ENCODE data around the gene MLLT1. TPM values are rescaled to one million over a fixed set of nuclear protein-coding genes. Genes with fewer than 3 reads are reported as not detected.

Gene MLLT1
- polyA plus RNA-seq, 1 experiment: 12.3 TPM

DNA sequence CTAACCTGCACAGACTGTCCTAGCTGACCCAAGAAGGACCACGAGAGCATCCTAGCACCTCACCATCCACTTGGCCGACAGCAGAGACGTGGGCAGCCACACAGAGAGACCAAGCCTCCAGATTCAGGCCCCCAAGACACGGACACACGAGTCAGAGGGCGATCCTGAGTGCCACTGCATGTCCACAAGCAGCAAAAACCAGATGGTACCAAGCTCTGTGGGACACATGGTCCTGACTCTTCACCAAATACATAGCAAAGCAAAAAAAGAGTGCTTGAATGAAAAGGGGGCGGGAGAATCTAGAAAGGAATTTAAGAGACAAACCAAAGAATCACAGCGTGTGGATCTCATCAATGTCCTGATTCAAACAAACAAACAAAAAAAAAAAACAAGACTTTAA, 45.2 kb downstream of the MLLT1 start:
- TF ChIP-seq CTCF (IDR thresholded peaks at IDR 0.05; ENCODE audit: low read depth, low read length): no peak
- CTCF ChIA-PET: interaction anchor here (0.8 to 2.8 kb wide), 2 partner anchors 16 to 17 kb away, joined by 6 to 26 read pairs; no protein-coding TSS in a partner anchor
- POLR2A ChIA-PET: no interaction called here
- H3K9me3 ChIP-seq (ENCODE audit: control insufficient read depth, insufficient read depth, low read length): no peaks in the 10 kb centered on the region; the same call in 1 of the 2 replicates
- H3K4me3 ChIP-seq (ENCODE audit: low read depth, low read length): no peak overlapping the region
- H3K27ac ChIP-seq (ENCODE audit: low read depth, low read length): peak overlapping the region; percentile 39
- H3K27me3 ChIP-seq (ENCODE audit: control insufficient read depth, insufficient read depth, low read length): no peaks in the 10 kb centered on the region
- no peak for DNase-seq (ENCODE audit: low read depth, low spot score)

- ChIA-PET POLR2A (no interaction called here), CTCF (interaction anchor here (0.8 to 2.8 kb wide), 2 partner anchors 15 to 18 kb away, joined by 6 to 26 read pairs; no protein-coding TSS in a partner anchor)
- no peak for DNase-seq (ENCODE audit: low read depth, low spot score)
- no peak for TF ChIP-seq CTCF (IDR thresholded peaks at IDR 0.05; ENCODE audit: low read depth, low read length)
- no peaks in the 10 kb centered on the region; the same call in 1 of the 2 replicates for H3K9me3 ChIP-seq (ENCODE audit: control insufficient read depth, insufficient read depth, low read length)
- H3K4me3 ChIP-seq (ENCODE audit: low read depth, low read length): no peak overlapping the region
- peak overlapping the region; percentile 93 for H3K27ac ChIP-seq (ENCODE audit: low read depth, low read length)
- no peaks in the 10 kb centered on the region for H3K27me3 ChIP-seq (ENCODE audit: control insufficient read depth, insufficient read depth, low read length)
Measured at GRCh38 chr19:6233827-6234511, 45.8 kb downstream of the MLLT1 start.

GRCh38 chr19:6233056-6233826, 46.5 kb downstream of the MLLT1 start:
- Histone ChIP-seq H3K9me3 (ENCODE audit: control insufficient read depth, insufficient read depth, low read length) (no peaks in the 10 kb centered on the region; the same call in 1 of the 2 replicates), H3K4me3 (ENCODE audit: low read depth, low read length) (no peak overlapping the region; the same call in none of the 2 replicates), H3K27me3 (ENCODE audit: control insufficient read depth, insufficient read depth, low read length) (no peaks in the 10 kb centered on the region), H3K27ac (ENCODE audit: low read depth, low read length) (peak overlapping the region; percentile 93)
- no peak for DNase-seq (ENCODE audit: low read depth, low spot score)
- TF ChIP-seq CTCF (IDR thresholded peaks at IDR 0.05; ENCODE audit: low read depth, low read length): no peak
- CTCF ChIA-PET: interaction anchor here (2.8 kb wide), 1 partner anchor 15 kb away, joined by 26 read pairs; no protein-coding TSS in a partner anchor
- POLR2A ChIA-PET: interaction anchor here (0.6 kb wide), 1 partner anchor 46 kb away, joined by 3 read pairs; no protein-coding TSS in a partner anchor

GRCh38 chr19:6232601-6233055, 47.1 kb downstream of the MLLT1 start:
- POLR2A ChIA-PET: interaction anchor here (0.6 kb wide), 1 partner anchor 46 kb away, joined by 3 read pairs; no protein-coding TSS in a partner anchor
- CTCF ChIA-PET: interaction anchor here (2.8 kb wide), 1 partner anchor 14 kb away, joined by 26 read pairs; no protein-coding TSS in a partner anchor
- no peak overlapping the region; the same call in none of the 2 replicates for H3K4me3 ChIP-seq (ENCODE audit: low read depth, low read length)

More at GRCh38 chr19:6232601-6233055, 47.1 kb downstream of the MLLT1 start:
- no peak for TF ChIP-seq CTCF (IDR thresholded peaks at IDR 0.05; ENCODE audit: low read depth, low read length)
- no peaks in the 10 kb centered on the region for H3K27me3 ChIP-seq (ENCODE audit: control insufficient read depth, insufficient read depth, low read length)
- peak overlapping the region; percentile 93 for H3K27ac ChIP-seq (ENCODE audit: low read depth, low read length)
- DNase-seq (ENCODE audit: low read depth, low spot score): peak; percentile 66
- H3K9me3 ChIP-seq (ENCODE audit: control insufficient read depth, insufficient read depth, low read length): no peaks in the 10 kb centered on the region; the same call in 1 of the 2 replicates

All from AG04450 (cell line).